RKO (cell line): ENCODE results near the gene HSD17B1.
"Not testable (repeated sequence)": the region's sequence is repeated elsewhere in the genome, so short reads cannot be mapped to it uniquely, and the experiment has no call there.

Source experiments
- DNase-seq: peaks from one replicate; pipeline ENCODE4 v3.0.0-alpha.2; 2016; ENCODE audit warnings: low spot score

Gene HSD17B1

DNA sequence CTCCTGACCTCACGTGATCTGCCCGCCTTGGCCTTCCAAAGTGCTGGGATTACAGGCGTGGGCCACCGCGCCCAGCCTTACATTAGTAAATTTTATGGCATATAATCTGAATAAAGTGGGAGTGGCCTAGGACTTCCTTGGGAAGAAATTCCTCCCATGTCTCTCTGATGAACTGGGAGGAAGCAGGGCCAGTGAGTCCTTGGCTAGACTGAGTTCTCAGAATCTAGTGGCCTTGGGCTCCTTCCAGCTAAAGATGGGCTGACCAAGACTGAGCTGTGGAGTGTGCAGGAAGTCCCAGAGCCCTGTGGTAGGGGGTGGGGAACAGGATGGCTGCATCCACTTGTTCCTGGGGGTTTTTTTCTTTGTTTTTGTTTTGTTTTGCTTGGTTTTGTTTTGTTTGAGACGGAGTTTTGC is 26.7 kb upstream of the HSD17B1 start:
- DNase-seq, result peak; percentile 34

DNA sequence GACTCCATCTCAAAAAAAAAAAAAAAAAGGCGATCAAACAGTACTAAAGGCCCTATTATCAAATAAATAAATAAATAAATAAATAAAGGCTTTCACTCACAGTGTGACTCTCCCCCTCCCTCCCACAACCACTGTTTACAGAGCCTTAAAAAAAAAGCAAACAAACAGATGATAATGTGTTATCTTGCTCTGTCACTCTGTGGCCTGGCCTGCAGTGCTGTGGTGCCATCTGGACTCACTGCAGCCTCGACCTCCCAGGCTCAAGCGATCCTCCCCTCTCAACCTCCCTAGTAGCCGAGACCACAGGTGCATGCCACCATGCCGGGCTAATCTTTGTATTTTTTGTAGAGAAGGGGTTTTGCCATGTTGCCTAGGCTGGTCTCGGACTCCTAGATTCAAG is 24.8 kb upstream of the HSD17B1 start:
- DNase-seq, result no peak

DNA sequence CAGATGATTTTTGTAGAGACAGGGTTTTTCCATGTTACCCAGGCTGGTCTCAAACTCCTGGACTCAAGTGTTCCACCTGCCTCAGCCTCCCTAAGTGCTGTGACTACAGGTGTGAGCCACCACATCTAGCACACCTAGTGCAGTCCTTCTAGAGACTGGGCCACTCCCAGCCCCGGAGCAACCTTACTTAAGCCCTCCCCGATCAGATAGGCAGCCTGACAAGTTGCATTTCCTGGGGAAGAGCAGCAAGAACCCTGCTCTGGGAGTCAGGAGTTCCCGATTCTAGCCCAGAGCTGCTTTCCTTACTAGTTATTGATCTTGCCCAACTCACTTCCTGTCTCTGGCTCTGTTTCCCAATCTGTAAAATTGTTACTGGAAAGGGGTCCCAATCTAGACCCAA is 23.7 kb upstream of the HSD17B1 start:
- DNase-seq, result no peak

- DNase-seq, result no peak
Observed at GRCh38 chr17:42530952-42531454, 21.7 kb upstream of the HSD17B1 start.

GRCh38 chr17:42531455-42532354 is 21.0 kb upstream of the HSD17B1 start:
- peak; percentile 79 for DNase-seq

DNA sequence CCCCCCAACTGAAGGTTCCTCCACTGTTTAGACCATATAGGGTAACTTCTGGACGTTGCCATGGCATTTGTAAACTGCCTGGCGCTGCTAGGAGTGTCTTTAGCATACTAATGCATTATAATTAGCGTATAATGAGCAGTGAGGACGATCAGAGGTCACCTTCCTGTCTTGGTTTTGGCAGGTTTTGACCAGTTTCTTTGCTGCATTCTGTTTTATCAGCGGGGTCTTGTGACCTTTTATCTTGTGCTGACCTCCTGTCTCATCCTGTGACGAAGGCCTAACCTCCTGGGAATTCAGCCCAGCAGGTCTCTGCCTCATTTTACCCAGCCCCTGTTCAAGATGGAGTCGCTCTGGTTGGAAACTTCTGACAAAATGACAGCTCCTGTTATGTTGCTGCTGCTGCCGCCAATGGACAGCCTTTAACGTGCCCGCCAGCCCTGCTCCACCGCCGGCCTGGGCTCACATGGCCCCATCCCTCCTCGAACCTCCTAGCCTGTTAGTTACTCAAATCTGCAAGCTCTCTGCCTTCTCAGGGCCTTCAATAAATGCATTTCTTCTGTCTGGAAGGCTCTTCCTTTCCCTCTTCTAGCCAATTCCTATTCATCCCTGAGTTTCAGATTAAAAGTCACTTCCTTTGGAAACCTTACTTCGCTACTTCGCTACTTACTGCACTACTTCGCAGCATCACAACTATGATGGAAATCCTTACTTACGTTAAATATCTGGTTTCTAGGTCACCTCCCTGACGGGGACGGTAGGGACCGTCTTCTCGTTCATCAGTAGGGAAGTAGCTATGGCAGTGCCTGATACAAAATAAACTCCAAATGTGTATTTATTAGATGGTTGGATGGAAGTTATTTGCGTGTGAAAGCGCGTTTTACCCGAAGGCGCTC is 17.3 kb upstream of the HSD17B1 start:
- no peak for DNase-seq

- DNase-seq, result peak; percentile 93
Observed at GRCh38 chr17:42536048-42536371, 16.7 kb upstream of the HSD17B1 start, which contains the start of gene NAGLU. Gene NAGLU, plus strand, starts transcription at chr17:42536241. Its CDS starts 32 bp downstream, at chr17:42536273.

DNA sequence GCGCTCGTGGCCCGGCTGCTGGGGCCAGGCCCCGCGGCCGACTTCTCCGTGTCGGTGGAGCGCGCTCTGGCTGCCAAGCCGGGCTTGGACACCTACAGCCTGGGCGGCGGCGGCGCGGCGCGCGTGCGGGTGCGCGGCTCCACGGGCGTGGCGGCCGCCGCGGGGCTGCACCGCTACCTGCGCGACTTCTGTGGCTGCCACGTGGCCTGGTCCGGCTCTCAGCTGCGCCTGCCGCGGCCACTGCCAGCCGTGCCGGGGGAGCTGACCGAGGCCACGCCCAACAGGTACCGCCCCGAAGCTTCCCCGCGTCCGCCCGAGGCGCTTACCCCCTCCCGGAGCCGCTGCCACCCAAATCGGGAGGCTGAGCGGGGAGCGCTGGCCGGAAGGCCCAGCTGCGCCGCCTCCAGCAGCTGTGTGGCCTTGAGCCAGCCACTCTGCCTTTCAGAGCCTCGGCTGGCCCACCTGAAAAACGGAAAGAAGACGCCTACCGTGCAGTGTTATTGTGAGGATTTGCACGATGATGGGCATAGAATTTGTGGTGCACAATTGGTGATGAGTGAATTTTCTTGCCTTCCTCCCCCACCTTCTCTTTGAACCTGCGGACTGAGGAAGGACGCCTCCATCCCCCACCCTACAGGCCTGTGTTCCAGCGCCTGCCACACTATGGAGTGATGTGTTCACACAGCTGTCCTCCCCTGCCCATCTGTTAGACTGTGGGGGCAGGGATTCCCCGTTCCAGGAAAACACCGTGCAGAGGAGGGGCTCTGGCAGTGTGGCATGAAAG is 16.2 kb upstream of the HSD17B1 start:
- DNase-seq, result peak; percentile 88

- no peak for DNase-seq
Observed at GRCh38 chr17:42537156-42537805, 15.4 kb upstream of the HSD17B1 start.

DNA sequence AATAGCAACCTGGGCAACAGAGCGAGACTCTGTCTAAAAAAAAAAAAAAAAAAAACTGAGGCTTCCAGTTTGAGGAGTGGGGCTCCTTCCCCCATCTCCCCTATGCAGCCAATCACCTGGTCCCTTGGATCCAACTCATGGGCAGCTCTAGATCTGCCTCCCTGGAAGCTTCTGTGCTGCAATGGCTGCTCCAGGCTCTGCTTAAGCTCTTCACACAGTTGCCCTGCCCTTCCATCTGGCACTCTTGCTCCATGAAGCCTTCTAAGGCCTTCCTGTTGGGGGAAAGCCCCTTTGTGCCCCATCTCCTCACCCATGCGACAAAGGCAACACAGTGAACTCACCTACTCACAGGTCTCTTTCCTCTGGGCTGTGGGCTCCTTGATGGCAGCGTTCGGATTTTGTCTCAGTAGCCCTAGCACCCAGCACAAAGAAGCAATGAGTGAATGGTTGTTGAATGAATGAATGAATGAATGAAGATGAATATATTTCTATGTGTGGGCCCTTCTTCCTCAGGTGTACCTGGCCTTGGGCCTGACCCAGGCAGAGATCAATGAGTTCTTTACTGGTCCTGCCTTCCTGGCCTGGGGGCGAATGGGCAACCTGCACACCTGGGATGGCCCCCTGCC is 14.8 kb upstream of the HSD17B1 start:
- no peak for DNase-seq

- no peak for DNase-seq
Observed at GRCh38 chr17:42538482-42538881, 14.2 kb upstream of the HSD17B1 start.

GRCh38 chr17:42540558-42540957 is 12.2 kb upstream of the HSD17B1 start:
- not testable (repeated sequence) for DNase-seq

DNA sequence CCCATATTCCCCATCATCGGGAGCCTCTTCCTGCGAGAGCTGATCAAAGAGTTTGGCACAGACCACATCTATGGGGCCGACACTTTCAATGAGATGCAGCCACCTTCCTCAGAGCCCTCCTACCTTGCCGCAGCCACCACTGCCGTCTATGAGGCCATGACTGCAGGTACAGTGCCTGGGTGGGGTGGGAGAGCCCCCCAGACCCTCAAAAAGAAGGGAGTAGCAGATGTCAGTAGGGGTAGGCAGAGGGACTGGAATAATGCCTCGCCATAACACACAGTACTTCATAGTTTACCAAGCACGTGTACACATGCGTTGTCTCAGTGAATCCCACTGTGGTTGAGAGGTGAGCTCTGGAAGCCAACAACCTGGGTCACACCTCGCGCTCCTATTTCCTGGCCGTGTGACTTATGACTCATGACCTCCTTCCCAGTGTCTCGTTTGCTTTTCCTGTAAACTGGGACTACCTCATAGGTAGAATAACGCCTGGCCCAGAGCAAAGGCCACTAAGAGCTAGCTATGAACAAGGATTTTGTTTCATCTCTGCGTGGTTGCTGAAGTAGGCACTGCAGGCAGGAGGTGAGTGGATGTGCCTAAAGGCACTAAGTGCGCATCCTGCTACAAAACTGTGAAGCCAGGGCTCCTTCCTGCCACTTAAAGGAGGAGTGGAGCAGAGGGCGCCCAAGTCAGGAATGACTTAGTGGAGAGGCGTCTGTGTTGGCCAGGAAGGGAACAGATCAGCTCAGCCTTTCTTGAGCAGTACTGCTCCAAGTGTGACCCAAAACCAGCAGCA is 11.5 kb upstream of the HSD17B1 start:
- DNase-seq, result no peak

DNA sequence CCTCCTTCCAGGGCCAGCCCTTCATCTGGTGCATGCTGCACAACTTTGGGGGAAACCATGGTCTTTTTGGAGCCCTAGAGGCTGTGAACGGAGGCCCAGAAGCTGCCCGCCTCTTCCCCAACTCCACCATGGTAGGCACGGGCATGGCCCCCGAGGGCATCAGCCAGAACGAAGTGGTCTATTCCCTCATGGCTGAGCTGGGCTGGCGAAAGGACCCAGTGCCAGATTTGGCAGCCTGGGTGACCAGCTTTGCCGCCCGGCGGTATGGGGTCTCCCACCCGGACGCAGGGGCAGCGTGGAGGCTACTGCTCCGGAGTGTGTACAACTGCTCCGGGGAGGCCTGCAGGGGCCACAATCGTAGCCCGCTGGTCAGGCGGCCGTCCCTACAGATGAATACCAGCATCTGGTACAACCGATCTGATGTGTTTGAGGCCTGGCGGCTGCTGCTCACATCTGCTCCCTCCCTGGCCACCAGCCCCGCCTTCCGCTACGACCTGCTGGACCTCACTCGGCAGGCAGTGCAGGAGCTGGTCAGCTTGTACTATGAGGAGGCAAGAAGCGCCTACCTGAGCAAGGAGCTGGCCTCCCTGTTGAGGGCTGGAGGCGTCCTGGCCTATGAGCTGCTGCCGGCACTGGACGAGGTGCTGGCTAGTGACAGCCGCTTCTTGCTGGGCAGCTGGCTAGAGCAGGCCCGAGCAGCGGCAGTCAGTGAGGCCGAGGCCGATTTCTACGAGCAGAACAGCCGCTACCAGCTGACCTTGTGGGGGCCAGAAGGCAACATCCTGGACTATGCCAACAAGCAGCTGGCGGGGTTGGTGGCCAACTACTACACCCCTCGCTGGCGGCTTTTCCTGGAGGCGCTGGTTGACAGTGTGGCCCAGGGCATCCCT is 9.3 kb upstream of the HSD17B1 start:
- DNase-seq, result no peak

GRCh38 chr17:42544874-42545283 is 7.8 kb upstream of the HSD17B1 start:
- no peak for DNase-seq

- not testable (repeated sequence) for DNase-seq
Observed at GRCh38 chr17:42545755-42546505, 6.8 kb upstream of the HSD17B1 start.

- DNase-seq, result no peak
Observed at GRCh38 chr17:42547001-42547461, 5.7 kb upstream of the HSD17B1 start.

- no peak for DNase-seq
Observed at GRCh38 chr17:42547698-42548069, 5.0 kb upstream of the HSD17B1 start.
